RWPE1 (cell line): ENCODE results near the gene PTRH1.

ENCODE experiments used
- CTCF ChIA-PET: fragments of 350-600 bp; sonication (Branson Sonifier 250); formaldehyde crosslinking; extraction: SDS; loops from one replicate; lab custom pipeline; 2021; lab: Yijun Ruan, JAX
- POLR2A ChIA-PET: fragments of 400-600 bp; formaldehyde crosslinking; extraction: SDS; loops from one replicate; lab custom pipeline; 2020; ENCODE audit warnings: antibody characterized with exemption; ENCODE audit not compliant: low non-redundant PET; lab: Yijun Ruan, JAX
- DNase-seq: peaks from one replicate; pipeline ENCODE4 v3.0.0; 2012; ENCODE audit warnings: low spot score
- H3K27ac ChIP-seq: fragments of 450-650 bp; 2 replicates; pipeline ENCODE4 v1.5.1; 2017
- TF ChIP-seq, protein P1 (sequence below): fragments of 450-650 bp; conservative IDR thresholded peaks from 2 replicates; pipeline ENCODE4 v1.5.1; 2017; ENCODE audit warnings: low read depth, mild to moderate bottlenecking

PTRH1 gene

DNA sequence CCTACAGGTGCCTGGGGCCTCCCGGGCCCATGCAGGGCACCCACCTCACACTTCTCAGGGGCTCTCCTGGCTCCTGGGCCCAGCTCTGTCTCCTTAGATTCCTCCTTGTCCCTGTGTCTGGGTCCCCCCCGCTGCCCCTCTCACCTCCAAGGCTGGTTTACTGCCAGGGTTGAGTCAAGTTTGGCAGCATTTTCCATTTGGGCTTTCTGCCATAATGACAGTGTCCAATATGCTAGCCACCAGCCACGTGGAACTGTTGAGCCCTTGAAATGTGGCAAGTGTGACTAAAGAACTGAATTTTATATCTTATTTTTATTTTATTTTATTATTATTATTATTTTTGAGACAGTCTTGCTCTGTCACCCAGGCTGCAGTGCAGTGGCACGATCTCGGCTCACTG lies 2.3 kb upstream of the PTRH1 start:
- DNase-seq: no peak
- ChIA-PET POLR2A (no interaction called here), CTCF (interaction anchor here (0.6 to 0.7 kb wide), 2 partner anchors 97 to 129 kb away, joined by 3 read pairs; no protein-coding TSS in a partner anchor)
- H3K27ac ChIP-seq: peak overlapping the region; percentile 95
- TF ChIP-seq, protein P1, sequence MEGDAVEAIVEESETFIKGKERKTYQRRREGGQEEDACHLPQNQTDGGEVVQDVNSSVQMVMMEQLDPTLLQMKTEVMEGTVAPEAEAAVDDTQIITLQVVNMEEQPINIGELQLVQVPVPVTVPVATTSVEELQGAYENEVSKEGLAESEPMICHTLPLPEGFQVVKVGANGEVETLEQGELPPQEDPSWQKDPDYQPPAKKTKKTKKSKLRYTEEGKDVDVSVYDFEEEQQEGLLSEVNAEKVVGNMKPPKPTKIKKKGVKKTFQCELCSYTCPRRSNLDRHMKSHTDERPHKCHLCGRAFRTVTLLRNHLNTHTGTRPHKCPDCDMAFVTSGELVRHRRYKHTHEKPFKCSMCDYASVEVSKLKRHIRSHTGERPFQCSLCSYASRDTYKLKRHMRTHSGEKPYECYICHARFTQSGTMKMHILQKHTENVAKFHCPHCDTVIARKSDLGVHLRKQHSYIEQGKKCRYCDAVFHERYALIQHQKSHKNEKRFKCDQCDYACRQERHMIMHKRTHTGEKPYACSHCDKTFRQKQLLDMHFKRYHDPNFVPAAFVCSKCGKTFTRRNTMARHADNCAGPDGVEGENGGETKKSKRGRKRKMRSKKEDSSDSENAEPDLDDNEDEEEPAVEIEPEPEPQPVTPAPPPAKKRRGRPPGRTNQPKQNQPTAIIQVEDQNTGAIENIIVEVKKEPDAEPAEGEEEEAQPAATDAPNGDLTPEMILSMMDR: no peak

DNA sequence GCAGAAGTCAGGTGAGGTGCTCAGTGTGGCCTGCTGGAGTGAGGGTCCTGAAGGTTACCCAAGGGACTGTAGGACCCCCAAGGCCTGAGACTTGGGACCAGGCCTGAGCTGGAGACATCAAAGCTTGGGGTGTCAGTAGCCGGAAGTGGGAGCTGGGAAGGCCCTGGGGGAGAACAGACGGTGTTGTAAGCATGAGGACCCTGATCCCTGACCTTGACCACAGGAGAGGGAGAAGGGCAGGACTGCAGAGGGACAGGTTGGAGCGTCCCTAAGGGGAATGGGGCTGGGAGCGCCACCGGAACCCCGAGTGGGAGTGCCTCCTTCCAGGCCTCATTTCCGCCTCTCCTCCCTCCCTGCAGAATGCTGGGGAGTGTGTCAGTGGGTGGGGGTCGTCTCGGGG lies 949 bp upstream of the PTRH1 start:
- TF ChIP-seq, protein P1: no peak
- DNase-seq: no peak
- ChIA-PET CTCF (interaction anchor here (1.0 to 3.1 kb wide), 3 partner anchors 10 to 64 kb away, joined by 3 to 26 read pairs (median 3); partner anchors contain the start of genes CFAP157 and TOR2A), POLR2A (interaction anchor here (0.5 kb wide), 2 partner anchors 11 to 814 kb away, joined by 3 read pairs; no protein-coding TSS in a partner anchor)
- peak overlapping the region; percentile 95 for H3K27ac ChIP-seq

DNA sequence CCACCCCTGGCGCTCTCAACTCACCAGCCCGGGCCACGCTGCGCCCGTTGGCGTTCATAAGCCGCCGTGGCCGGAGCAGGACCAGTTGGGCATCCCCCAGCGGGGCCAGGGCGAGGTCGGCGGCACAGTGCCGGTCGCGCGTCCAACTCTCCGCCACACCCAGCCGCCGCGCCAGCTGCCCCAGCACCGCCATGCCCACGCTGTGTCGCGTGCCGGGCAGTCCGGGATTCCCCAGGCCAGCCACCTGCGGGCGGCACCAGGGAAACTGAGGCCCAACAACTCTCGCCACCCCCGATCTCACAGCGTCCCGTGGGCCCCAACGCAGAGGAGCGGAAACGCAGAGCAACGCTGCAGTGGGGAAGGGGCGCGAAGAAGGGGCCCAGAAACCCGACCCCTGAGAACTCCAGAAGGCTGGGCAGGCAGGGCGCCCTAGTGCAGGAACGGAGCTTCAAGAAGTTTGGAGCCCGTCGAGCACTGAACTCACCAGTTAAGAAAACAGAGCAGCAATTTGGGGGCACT lies 453 bp downstream of the PTRH1 start:
- TF ChIP-seq, protein P1: no peak
- CTCF ChIA-PET: interaction anchor here (0.6 to 3.1 kb wide), 5 partner anchors 10 to 63 kb away, joined by 3 to 26 read pairs (median 4); partner anchors contain the start of gene TOR2A
- DNase-seq: peak; percentile 47
- POLR2A ChIA-PET: interaction anchor here (0.5 to 0.9 kb wide), 3 partner anchors 16 to 450 kb away, joined by 3 to 4 read pairs (median 3); no protein-coding TSS in a partner anchor
- H3K27ac ChIP-seq: peak overlapping the region; percentile 95

DNA sequence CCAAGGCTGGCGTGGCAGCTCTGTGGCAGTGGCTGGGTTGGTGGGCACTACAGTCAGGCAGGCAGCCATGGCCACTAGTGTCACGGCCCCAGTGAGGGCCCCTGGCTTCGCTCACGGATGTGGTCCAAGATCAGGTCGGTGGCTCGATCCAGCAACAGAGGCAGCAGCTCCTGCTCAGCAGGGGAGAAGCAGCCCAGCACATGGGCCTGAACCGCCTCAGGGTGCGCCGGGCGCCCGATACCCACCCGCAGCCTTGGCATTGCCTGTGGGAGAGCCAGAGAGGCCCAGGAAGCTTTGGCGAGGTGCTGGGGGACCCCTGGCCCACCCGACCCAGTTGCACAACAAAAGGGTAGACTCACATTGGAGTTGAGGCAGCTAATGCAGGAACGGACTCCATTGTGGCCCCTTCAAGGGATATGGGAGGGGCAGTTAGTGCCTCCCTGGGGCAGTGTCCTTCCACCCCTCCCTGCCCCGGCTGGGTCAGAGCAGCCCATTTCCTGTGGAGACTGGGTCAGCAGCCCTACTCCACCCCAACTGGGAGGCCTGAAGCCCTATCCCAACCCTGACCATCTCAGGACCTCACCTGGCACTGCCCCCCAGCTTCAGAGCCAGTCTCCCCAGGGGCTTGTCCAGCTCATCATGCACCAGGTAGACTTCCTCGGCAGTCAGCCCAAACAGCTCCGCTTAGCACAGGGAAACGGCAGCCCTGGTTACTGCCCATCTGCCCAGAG lies 1.3 kb downstream of the PTRH1 start:
- ChIA-PET CTCF (interaction anchor here (0.6 to 3.1 kb wide), 7 partner anchors 9 to 156 kb away, joined by 3 to 26 read pairs (median 3); partner anchors contain the start of gene TOR2A), POLR2A (interaction anchor here (0.9 kb wide), 1 partner anchor 17 kb away, joined by 4 read pairs; no protein-coding TSS in a partner anchor)

DNA sequence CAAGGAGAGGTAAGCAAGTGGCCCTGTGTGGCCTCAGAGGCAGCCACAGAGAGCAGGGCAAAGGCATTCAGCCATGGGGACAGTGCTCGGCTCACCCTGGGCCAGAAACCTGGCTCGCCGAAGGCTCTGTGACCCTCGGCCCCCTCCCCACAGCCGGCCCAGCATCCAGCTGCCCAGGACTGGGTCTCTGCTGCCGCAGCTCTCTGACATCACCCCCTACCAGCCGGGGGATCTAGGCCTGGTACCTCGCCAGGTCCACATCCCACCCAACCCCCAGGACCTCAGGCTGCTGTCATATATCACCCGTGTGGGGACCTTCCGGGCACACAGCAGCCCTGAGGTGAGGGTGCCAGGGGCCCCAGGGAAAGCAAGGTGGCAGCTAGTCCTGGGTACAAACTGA lies 2.6 kb downstream of the PTRH1 start:
- H3K27ac ChIP-seq: peak overlapping the region; percentile 95
- no peak for DNase-seq
- TF ChIP-seq, protein P1: no peak
- ChIA-PET POLR2A (no interaction called here), CTCF (interaction anchor here (1.3 to 3.4 kb wide), 2 partner anchors 9 to 22 kb away, joined by 3 to 12 read pairs; partner anchors contain the start of gene TOR2A)

More for the DNA sequence above, 1.3 kb downstream of the PTRH1 start:
- no peak for DNase-seq
- H3K27ac ChIP-seq: peak overlapping the region; percentile 95
- TF ChIP-seq, protein P1: no peak

DNA sequence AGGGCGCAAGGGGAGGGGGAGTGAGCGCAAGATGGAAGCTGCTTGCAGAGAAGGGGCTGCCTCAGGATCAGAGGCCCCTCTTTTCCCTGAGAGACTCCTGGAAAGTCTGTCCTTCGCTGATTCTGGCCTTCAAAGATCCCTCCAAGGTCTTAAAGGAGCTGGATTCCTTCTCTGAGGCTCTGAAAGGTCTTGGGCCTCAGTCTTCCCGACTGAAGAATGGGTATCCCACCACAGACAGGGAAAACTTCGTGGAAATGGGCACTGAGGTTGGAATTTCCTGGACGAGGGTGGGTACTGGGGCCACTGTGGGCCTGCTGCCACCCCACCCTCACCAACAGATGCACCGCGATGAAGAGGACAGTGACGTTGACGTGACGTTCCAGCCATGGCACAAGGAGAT lies 3.1 kb downstream of the PTRH1 start:
- ChIA-PET CTCF (interaction anchor here (3.4 kb wide), 1 partner anchor 22 kb away, joined by 12 read pairs; the partner anchor contains the start of gene TOR2A), POLR2A (no interaction called here)
- TF ChIP-seq, protein P1: no peak
- no peak for DNase-seq
- H3K27ac ChIP-seq: peak overlapping the region; percentile 95; the same call in 1 of the 2 replicates
